Endothelial cell of umbilical vein (primary cell): Measurements from ENCODE around the gene TRPM3. TPM values are rescaled to one million over a fixed set of nuclear protein-coding genes. Genes with fewer than 3 reads are reported as not detected.

Experiments
- BruUV-seq: library from RNA; stranded (reverse); fragments of 400-500 nt; replicated peaks from 2 replicates; lab custom pipeline; 2021; lab: Mats Ljungman, UMichigan
- CTCF ChIA-PET: fragments of 300-600, 350-600 bp; sonication (Branson Sonifier 250); formaldehyde crosslinking; loops from one replicate; lab custom pipeline; 2021; ENCODE audit warnings: antibody characterized with exemption, inconsistent platforms; lab: Charles Lee
- POLR2A ChIA-PET: fragments of 300-600, 350-600 bp; sonication (Branson Sonifier 250); formaldehyde crosslinking; loops from one replicate; lab custom pipeline; 2021; ENCODE audit warnings: antibody characterized with exemption, inconsistent platforms; lab: Charles Lee
- DNase-seq: peaks from one replicate; pipeline ENCODE4 v3.0.0-alpha.2; 2011; ENCODE audit warnings: low read depth, low spot score
- FAIRE-seq: peaks from 2 replicates; lab custom pipeline; 2011; peaks lifted over from hg19 to GRCh38; lab: Jason Lieb, UNC
- H2AFZ ChIP-seq: 2 replicates; pipeline ENCODE4 v1.6.0; 2012; ENCODE audit warnings: low read depth, low read length, control low read depth, inconsistent platforms
- H3K27ac ChIP-seq: 2 replicates; pipeline ENCODE4 v1.5.1; 2011; ENCODE audit warnings: low read depth, mild to moderate bottlenecking, control low read depth, low read length, moderate library complexity; ENCODE audit not compliant: insufficient read depth
- H3K27me3 ChIP-seq, 2 experiments: 2 replicates each; pipeline versions ENCODE4 v1.6.0 to v1.6.1; 2011; ENCODE audit warnings: low read length in 2 of 2, mixed read lengths in 1 of 2; ENCODE audit not compliant: control insufficient read depth in 2 of 2, insufficient read depth in 2 of 2
- H3K36me3 ChIP-seq, 2 experiments: 2 replicates in 1 of 2; 3 replicates in 1 of 2; pipeline ENCODE4 v1.5.1; 2011; ENCODE audit warnings: low read length in 2 of 2, mild to moderate bottlenecking in 1 of 2, moderate library complexity in 1 of 2; ENCODE audit not compliant: control insufficient read depth in 2 of 2, insufficient read depth in 2 of 2; ENCODE audit errors: extremely low read depth in 1 of 2
- H3K4me1 ChIP-seq: 3 replicates; pipeline ENCODE4 v1.5.1; 2011; ENCODE audit warnings: mild to moderate bottlenecking, low read length; ENCODE audit not compliant: control insufficient read depth, insufficient read depth; ENCODE audit errors: extremely low read depth
- H3K4me2 ChIP-seq: 2 replicates; pipeline ENCODE4 v1.6.1; 2011; ENCODE audit warnings: low read length, control low read depth, mixed read lengths; ENCODE audit not compliant: insufficient read depth
- H3K4me3 ChIP-seq, 3 experiments: fragments of 200-600 bp in 1 of 3; sonication (generic), shearing (Covaris generic) in 1 of 3; replicated peaks in 1 of 3; 2 replicates each; pipeline ENCODE4 v1.5.1; 2011 to 2016; ENCODE audit warnings: control low read depth in 3 of 3, low read length in 3 of 3, mild to moderate bottlenecking in 2 of 3, inconsistent platforms in 1 of 3, low read depth in 1 of 3, moderate library complexity in 1 of 3; ENCODE audit not compliant: insufficient read depth in 1 of 3
- H3K79me2 ChIP-seq: 2 replicates; pipeline ENCODE4 v1.6.0; 2012; ENCODE audit warnings: low read length, inconsistent platforms; ENCODE audit not compliant: control insufficient read depth, insufficient read depth
- H3K9ac ChIP-seq: replicated peaks from 2 replicates; pipeline ENCODE3; 2011; ENCODE audit warnings: low read length, control low read depth; ENCODE audit not compliant: insufficient read depth; ENCODE audit errors: extremely low read depth
- H3K9me1 ChIP-seq: replicated peaks from 3 replicates; pipeline ENCODE4 v1.6.0; 2011; ENCODE audit warnings: mild to moderate bottlenecking, low read length; ENCODE audit not compliant: control insufficient read depth, insufficient read depth; ENCODE audit errors: extremely low read depth
- H3K9me3 ChIP-seq: replicated peaks from 2 replicates; pipeline ENCODE4 v1.5.1; 2012; ENCODE audit warnings: low read length, inconsistent platforms; ENCODE audit not compliant: control insufficient read depth, insufficient read depth
- H4K20me1 ChIP-seq: replicated peaks from 2 replicates; pipeline ENCODE3; 2011; ENCODE audit warnings: mild to moderate bottlenecking, low read length; ENCODE audit not compliant: control insufficient read depth, insufficient read depth; ENCODE audit errors: extremely low read depth
- EZH2 ChIP-seq: IDR thresholded peaks from 2 replicates; pipeline ENCODE4 v1.6.1; 2012; ENCODE audit warnings: borderline replicate concordance, low read depth, mild to moderate bottlenecking, moderate library complexity, low read length, inconsistent platforms; ENCODE audit not compliant: severe bottlenecking
- FOS ChIP-seq: IDR thresholded peaks from 2 replicates; pipeline ENCODE4 v1.6.1; 2011; ENCODE audit warnings: mild to moderate bottlenecking, low read length, moderate library complexity, borderline replicate concordance; ENCODE audit not compliant: insufficient read depth
- GATA2 ChIP-seq: IDR thresholded peaks from 2 replicates; pipeline ENCODE4 v1.7.0; 2011; ENCODE audit warnings: low read depth, mild to moderate bottlenecking, moderate library complexity, mixed read lengths, low read length; ENCODE audit not compliant: insufficient read length, insufficient read depth
- JUN ChIP-seq: IDR thresholded peaks from 2 replicates; pipeline ENCODE4 v1.6.1; 2011; ENCODE audit warnings: borderline replicate concordance, low read depth; ENCODE audit not compliant: insufficient read length, insufficient read depth
- MYC ChIP-seq: IDR thresholded peaks from one replicate; pipeline ENCODE4 v1.6.1; 2011; ENCODE audit warnings: mild to moderate bottlenecking, low read depth, low read length
- POLR2A ChIP-seq: IDR thresholded peaks from 2 replicates; pipeline ENCODE4 v1.6.1; 2012; ENCODE audit warnings: low read depth, mild to moderate bottlenecking, control low read depth, low read length
- POLR2AphosphoS5 ChIP-seq: IDR thresholded peaks from 2 replicates; pipeline ENCODE4 v1.6.1; 2012; ENCODE audit warnings: low read depth, mild to moderate bottlenecking, control low read depth, low read length, moderate library complexity; ENCODE audit not compliant: insufficient read depth
- dilution Hi-C: fragments of 300-500 bp; cut with MboI; formaldehyde crosslinking; loops from one replicate; pipeline ENCODE4 v1.15.0; 2019; ENCODE audit warnings: low sequenced_read_pairs; ENCODE audit not compliant: extremely low pct_ligation_motif_present
- intact Hi-C: fragments of 100-400 bp; cut with micrococcal nuclease; formaldehyde crosslinking; loops from one replicate; pipeline ENCODE4 v1.10.0; 2022
- polyA plus RNA-seq, 4 experiments: library from polyadenylated mRNA; depleted of rRNA in 3 of 4; stranded (reverse) in 3 of 4; unstranded in 1 of 4; fragments of >200 nt; gene quantifications; 2 replicates each; pipeline versions ENCODE4 v1.2.1 to v1.2.3, GENCODE V29; 2011 to 2012; ENCODE audit warnings: missing spikeins in 1 of 4
- total RNA-seq: library from RNA; stranded (reverse); gene quantifications from 2 replicates; pipeline ENCODE4 v1.2.3, GENCODE V29; 2021
- TF ChIP-seq, protein P1 (sequence below), 2 donors: IDR thresholded peaks; 1 replicate in 1 of 2; 2 replicates in 1 of 2; pipeline ENCODE4 v1.5.1; 2011; ENCODE audit warnings: low read length in 2 of 2, mild to moderate bottlenecking in 2 of 2, moderate library complexity in 2 of 2, control low read depth in 1 of 2, inconsistent platforms in 1 of 2, low read depth in 1 of 2; ENCODE audit not compliant: insufficient read depth in 1 of 2; ENCODE audit errors: extremely low read depth in 1 of 2
- TF ChIP-seq, protein P2 (sequence below): IDR thresholded peaks from 2 replicates; pipeline ENCODE4 v1.6.1; 2011; ENCODE audit not compliant: insufficient read depth, insufficient read length

The TRPM3 gene
- total and polyA plus RNA-seq, 2 donors (not counting 3 experiments of a cell fraction or from before 2014, with no cell fraction given), result 0.17 to 0.33 TPM

DNA sequence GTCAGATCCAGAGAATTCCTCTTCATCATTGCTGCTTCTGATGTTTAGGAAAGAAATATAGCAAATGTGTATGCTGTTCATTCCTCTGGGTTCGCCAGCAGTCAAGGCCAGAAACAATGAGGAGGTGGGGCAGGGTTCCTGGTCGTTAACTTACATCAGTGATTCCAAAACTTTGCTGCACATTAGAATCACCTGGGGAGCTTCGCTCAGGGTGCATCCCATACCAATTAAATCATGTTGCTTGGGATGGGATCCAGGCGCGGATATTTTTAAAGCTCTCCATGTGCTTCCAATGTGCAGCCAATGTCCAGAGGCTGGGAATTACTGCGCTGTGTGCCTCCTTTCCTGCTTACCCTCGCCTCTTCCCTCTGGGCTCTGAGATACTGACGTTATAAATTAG is 479.1 kb downstream of the TRPM3 start:
- ChIA-PET CTCF (interaction anchor here (1.1 to 10.6 kb wide), 4 partner anchors 282 to 607 kb away, joined by 3 to 420 read pairs (median 60); no protein-coding TSS in a partner anchor), POLR2A (no interaction called here)
- Histone ChIP-seq H4K20me1 (no peaks in the 10 kb centered on the region), H3K4me2 (no peak overlapping the region), H3K4me3 (no peak overlapping the region), H3K9me1 (no peaks in the 10 kb centered on the region), H3K4me1 (peaks cover 5% of the 10 kb centered on the region), H3K9ac (no peak overlapping the region), H3K79me2 (no peaks in the 10 kb centered on the region), H3K36me3 (no peaks in the 10 kb centered on the region), H2AFZ (no peak overlapping the region), H3K9me3 (no peaks in the 10 kb centered on the region), H3K27me3 (peaks cover 0 to 2% of the 10 kb centered on the region in 2 experiments), H3K27ac (no peak overlapping the region)
- intact Hi-C loops, result loop anchor here (5.0 kb wide), 2 partner anchors 195 to 505 kb away; no protein-coding TSS in a partner anchor
- DNase-seq (no peak), FAIRE-seq (no peak)
- TF ChIP-seq EZH2 (no peak), POLR2A (no peak), JUN (no peak), POLR2AphosphoS5 (no peak), FOS (no peak), GATA2 (no peak), MYC (no peak)
- TF ChIP-seq, protein P1, sequence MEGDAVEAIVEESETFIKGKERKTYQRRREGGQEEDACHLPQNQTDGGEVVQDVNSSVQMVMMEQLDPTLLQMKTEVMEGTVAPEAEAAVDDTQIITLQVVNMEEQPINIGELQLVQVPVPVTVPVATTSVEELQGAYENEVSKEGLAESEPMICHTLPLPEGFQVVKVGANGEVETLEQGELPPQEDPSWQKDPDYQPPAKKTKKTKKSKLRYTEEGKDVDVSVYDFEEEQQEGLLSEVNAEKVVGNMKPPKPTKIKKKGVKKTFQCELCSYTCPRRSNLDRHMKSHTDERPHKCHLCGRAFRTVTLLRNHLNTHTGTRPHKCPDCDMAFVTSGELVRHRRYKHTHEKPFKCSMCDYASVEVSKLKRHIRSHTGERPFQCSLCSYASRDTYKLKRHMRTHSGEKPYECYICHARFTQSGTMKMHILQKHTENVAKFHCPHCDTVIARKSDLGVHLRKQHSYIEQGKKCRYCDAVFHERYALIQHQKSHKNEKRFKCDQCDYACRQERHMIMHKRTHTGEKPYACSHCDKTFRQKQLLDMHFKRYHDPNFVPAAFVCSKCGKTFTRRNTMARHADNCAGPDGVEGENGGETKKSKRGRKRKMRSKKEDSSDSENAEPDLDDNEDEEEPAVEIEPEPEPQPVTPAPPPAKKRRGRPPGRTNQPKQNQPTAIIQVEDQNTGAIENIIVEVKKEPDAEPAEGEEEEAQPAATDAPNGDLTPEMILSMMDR (IDR thresholded peaks at IDR 0.05; ENCODE audit: extremely low read depth in 1 of 2, insufficient read depth in 1 of 2, low read depth in 1 of 2, low read length in 2 of 2), result no peak
- TF ChIP-seq, protein P2, sequence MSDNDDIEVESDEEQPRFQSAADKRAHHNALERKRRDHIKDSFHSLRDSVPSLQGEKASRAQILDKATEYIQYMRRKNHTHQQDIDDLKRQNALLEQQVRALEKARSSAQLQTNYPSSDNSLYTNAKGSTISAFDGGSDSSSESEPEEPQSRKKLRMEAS, result no peak
- no TSS peak for BruUV-seq
- dilution Hi-C loops, result no loop called here
